Osteoblast (primary cell): ENCODE results near the gene IL17C. TPM values are rescaled to one million over a fixed set of nuclear protein-coding genes. Genes with fewer than 3 reads are reported as not detected.

Experiments used
- DNase-seq: peaks from one replicate; pipeline ENCODE4 v3.0.0; 2011; ENCODE audit warnings: low spot score, mixed read lengths; ENCODE audit not compliant: insufficient read length; ENCODE audit errors: missing footprints
- H2AFZ ChIP-seq: 2 replicates; pipeline ENCODE4 v1.6.0; 2011; ENCODE audit warnings: mild to moderate bottlenecking, low read length
- H3K27ac ChIP-seq: 2 replicates; pipeline ENCODE4 v1.5.1; 2011; ENCODE audit warnings: mild to moderate bottlenecking, low read depth, low read length, moderate library complexity
- H3K27me3 ChIP-seq: 2 replicates; pipeline ENCODE4 v1.6.0; 2012; ENCODE audit warnings: mild to moderate bottlenecking, control low read depth, inconsistent platforms, low read length, moderate library complexity; ENCODE audit not compliant: insufficient read depth
- H3K36me3 ChIP-seq: 2 replicates; pipeline ENCODE4 v1.5.1; 2011; ENCODE audit warnings: mild to moderate bottlenecking, low read length, control low read depth, moderate library complexity; ENCODE audit not compliant: insufficient read depth
- H3K4me1 ChIP-seq: 2 replicates; pipeline ENCODE4 v1.5.1; 2011; ENCODE audit warnings: mild to moderate bottlenecking, low read length, control low read depth, moderate library complexity; ENCODE audit not compliant: insufficient read depth
- H3K4me2 ChIP-seq: 2 replicates; pipeline ENCODE4 v1.6.0; 2011; ENCODE audit warnings: mild to moderate bottlenecking, low read length; ENCODE audit not compliant: insufficient read depth
- H3K4me3 ChIP-seq: fragments of 200-600 bp; sonication (generic); 3 replicates; pipeline ENCODE4 v1.5.1; 2012; ENCODE audit warnings: mild to moderate bottlenecking, low read length, inconsistent platforms; ENCODE audit not compliant: insufficient read depth
- H3K79me2 ChIP-seq: 2 replicates; pipeline ENCODE4 v1.6.0; 2012; ENCODE audit warnings: mild to moderate bottlenecking, low read length, control low read depth, inconsistent platforms; ENCODE audit not compliant: insufficient read depth
- H3K9me3 ChIP-seq: 2 replicates; pipeline ENCODE4 v1.5.1; 2011; ENCODE audit warnings: low read depth, low read length, control low read depth
- H4K20me1 ChIP-seq: 2 replicates; pipeline ENCODE4 v1.6.0; 2012; ENCODE audit warnings: mild to moderate bottlenecking, low read length, control low read depth; ENCODE audit not compliant: insufficient read depth
- total RNA-seq: library from RNA; depleted of rRNA; stranded (reverse); fragments of >200 nt; gene quantifications from 2 replicates; pipeline ENCODE4 v1.2.3, GENCODE V29; 2012
- TF ChIP-seq, protein P1 (sequence below): IDR thresholded peaks from 2 replicates; pipeline ENCODE4 v1.5.1; 2011; ENCODE audit warnings: mild to moderate bottlenecking, low read depth, low read length, moderate library complexity; ENCODE audit errors: extremely low read depth

The IL17C gene
- total RNA-seq, 1 donor: under 0.01 TPM

DNA sequence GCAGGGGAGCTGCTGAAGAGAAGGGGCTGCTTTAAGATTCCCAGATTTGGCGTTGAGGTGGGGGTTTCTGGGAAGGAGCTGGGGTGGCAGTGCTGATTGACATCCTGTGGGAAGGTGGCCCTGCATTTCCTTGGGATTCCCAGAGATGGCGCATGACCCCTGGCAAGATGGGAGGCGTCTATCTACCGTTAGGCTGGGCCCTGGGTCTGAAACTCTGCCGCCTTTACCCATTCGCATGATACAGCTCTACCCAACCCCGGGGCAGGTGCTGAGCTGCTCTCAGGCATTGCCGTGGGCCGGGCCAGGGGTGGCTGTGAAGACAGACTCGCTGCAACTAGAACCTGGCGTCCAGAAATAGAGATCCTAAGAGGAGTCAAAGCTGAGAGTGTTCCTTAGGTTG is 34.4 kb downstream of the IL17C start:
- H4K20me1 ChIP-seq: no peaks in the 10 kb centered on the region
- peaks cover 5% of the 10 kb centered on the region for H3K36me3 ChIP-seq
- peaks cover 6% of the 10 kb centered on the region for H3K27me3 ChIP-seq
- no peak overlapping the region for H2AFZ ChIP-seq
- peaks cover 6% of the 10 kb centered on the region for H3K4me1 ChIP-seq
- H3K4me3 ChIP-seq: no peak overlapping the region
- no peak overlapping the region for H3K27ac ChIP-seq
- TF ChIP-seq, protein P1, sequence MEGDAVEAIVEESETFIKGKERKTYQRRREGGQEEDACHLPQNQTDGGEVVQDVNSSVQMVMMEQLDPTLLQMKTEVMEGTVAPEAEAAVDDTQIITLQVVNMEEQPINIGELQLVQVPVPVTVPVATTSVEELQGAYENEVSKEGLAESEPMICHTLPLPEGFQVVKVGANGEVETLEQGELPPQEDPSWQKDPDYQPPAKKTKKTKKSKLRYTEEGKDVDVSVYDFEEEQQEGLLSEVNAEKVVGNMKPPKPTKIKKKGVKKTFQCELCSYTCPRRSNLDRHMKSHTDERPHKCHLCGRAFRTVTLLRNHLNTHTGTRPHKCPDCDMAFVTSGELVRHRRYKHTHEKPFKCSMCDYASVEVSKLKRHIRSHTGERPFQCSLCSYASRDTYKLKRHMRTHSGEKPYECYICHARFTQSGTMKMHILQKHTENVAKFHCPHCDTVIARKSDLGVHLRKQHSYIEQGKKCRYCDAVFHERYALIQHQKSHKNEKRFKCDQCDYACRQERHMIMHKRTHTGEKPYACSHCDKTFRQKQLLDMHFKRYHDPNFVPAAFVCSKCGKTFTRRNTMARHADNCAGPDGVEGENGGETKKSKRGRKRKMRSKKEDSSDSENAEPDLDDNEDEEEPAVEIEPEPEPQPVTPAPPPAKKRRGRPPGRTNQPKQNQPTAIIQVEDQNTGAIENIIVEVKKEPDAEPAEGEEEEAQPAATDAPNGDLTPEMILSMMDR: peak; percentile 22
- no peaks in the 10 kb centered on the region for H3K79me2 ChIP-seq
- H3K4me2 ChIP-seq: no peak overlapping the region
- no peaks in the 10 kb centered on the region for H3K9me3 ChIP-seq
- peak; percentile 51 for DNase-seq

DNA sequence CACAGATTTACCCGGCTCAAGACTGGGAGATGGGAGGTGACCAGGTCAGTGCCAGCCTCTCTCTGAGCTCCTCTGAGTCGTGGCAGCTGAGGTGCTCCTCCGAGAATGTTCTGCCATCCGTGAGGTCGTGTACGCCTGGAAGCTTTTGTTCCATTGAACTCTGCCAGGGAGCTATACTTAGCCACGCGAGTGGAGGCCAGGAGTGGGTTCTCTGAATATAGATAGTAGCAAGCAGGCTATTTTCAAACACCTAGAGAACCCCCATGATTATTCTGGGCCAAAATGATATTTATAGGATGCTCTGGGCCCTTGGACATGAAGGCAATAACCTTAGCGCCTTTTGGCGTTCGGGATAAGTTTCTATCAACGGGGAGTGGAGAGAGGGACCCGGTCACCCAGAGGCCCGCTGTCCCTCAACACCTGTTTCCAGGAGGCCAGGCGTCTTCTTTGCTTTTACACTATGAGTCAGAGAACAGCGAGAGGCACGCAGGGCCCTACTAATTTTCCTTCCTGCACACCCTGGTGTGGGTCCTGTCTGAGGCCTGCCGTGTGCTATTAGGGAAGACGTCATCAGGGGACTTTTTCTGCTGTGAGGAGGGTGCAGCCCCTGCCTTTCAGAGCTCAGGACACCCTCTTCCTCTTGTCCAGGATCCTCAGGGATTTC is 35.5 kb downstream of the IL17C start:
- Histone ChIP-seq H3K4me2 (no peak overlapping the region), H3K9me3 (no peaks in the 10 kb centered on the region), H3K36me3 (peaks cover 5% of the 10 kb centered on the region), H3K79me2 (no peaks in the 10 kb centered on the region), H3K27me3 (peaks cover 16% of the 10 kb centered on the region), H4K20me1 (no peaks in the 10 kb centered on the region), H3K4me3 (no peak overlapping the region), H2AFZ (no peak overlapping the region), H3K4me1 (peaks cover 6% of the 10 kb centered on the region), H3K27ac (no peak overlapping the region)
- TF ChIP-seq, protein P1: no peak
- DNase-seq: no peak

DNA sequence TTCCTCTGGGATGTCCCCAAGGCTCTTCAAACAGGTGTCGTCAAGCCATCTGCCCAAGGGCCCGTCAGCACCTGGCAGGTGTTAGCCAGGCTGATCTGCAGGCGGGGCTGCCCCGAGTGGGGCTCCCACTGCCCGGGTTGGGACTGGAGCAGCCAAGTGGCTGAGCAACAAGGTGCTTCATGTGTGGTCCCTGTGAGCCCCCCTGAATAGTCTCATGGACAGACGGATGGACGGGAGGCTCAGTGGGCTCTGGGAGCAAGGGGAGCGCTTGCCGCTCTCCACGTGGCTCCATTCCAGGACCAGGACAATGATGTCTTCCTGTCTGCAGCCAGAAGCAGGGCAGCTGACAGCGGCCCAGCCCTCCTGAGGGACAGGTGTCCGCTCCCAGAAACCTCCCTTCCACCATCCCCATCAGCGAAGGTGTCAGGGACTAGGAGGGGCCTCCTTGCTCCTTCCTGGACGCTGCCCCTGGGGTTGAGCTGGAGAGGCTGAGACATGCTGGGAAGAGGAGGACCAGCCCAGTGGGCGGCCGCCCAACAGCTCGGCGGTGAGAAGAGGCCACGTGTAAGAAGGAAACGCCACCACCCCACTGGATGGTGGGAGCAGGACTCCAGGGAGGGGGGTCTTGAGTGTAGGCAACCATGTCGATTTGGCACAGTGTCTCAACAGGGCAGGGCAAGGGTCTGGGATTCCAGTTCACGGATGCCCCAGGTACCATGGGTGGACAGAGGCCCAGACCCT is 38.3 kb downstream of the IL17C start:
- H3K79me2 ChIP-seq: no peaks in the 10 kb centered on the region
- TF ChIP-seq, protein P1: no peak
- peaks cover 2% of the 10 kb centered on the region for H4K20me1 ChIP-seq
- peaks cover 5% of the 10 kb centered on the region for H3K36me3 ChIP-seq
- peaks cover 31% of the 10 kb centered on the region for H3K27me3 ChIP-seq
- no peak overlapping the region for H3K4me2 ChIP-seq
- DNase-seq: no peak
- no peak overlapping the region for H2AFZ ChIP-seq
- H3K9me3 ChIP-seq: no peaks in the 10 kb centered on the region
- H3K4me3 ChIP-seq: no peak overlapping the region
- H3K27ac ChIP-seq: no peak overlapping the region
- H3K4me1 ChIP-seq: peaks cover 2% of the 10 kb centered on the region

GRCh38 chr16:88677721-88678120 is 39.3 kb downstream of the IL17C start:
- Histone ChIP-seq H3K4me2 (peak overlapping the region; percentile 28), H3K9me3 (no peaks in the 10 kb centered on the region), H3K27ac (no peak overlapping the region), H3K27me3 (peaks cover 37% of the 10 kb centered on the region), H3K4me3 (no peak overlapping the region), H3K4me1 (peaks cover 7% of the 10 kb centered on the region), H3K79me2 (no peaks in the 10 kb centered on the region), H2AFZ (no peak overlapping the region), H3K36me3 (peaks cover 5% of the 10 kb centered on the region), H4K20me1 (peaks cover 2% of the 10 kb centered on the region)
- TF ChIP-seq, protein P1: no peak
- no peak for DNase-seq
